Measurements from ENCODE around the gene COL23A1.

The COL23A1 gene

GRCh38 chr5:178387061-178387855, 202.9 kb downstream of the COL23A1 start:
- no peak for DNase-seq

GRCh38 chr5:178386336-178386931, 203.8 kb downstream of the COL23A1 start:
- DNase-seq = no peak

GRCh38 chr5:178385496-178385890, 204.7 kb downstream of the COL23A1 start:
- DNase-seq = no peak

- no peak for DNase-seq
These were observed 205.2 kb downstream of the COL23A1 start for GRCh38 chr5:178384816-178385495.

GRCh38 chr5:178383919-178384815, 206.0 kb downstream of the COL23A1 start:
- DNase-seq = no peak

DNA sequence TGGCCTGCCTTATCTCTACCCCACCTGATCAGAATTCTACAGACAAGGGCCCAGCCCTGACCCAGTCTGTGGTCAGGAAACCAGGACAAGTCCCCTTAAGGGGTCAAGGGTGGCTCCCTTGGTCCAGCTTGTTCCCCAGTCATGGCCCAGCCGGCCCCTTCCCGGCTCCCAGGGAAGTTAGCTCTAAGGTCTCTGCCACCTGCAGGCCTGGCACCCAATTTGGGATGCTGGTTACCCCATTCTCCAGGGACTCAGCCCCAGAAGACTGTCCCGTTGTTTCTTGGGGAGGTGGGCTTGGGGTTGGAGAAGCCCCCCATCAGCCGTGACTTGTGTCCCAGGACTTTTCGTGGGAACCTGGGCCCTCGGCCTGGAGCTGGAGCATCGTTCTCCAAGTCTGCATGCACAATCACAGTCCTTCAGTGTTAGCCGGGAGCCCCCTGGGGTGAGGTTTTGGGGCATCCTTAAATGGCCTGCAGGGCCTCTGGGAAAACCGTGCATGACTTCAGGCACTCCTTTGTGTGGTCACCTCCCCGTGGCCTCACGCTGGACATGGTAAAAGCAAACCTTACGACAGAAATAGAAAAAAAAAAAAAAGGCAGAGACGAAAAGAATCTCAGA, 206.8 kb downstream of the COL23A1 start:
- DNase-seq = no peak

GRCh38 chr5:178382754-178383164, 207.4 kb downstream of the COL23A1 start:
- DNase-seq = no peak

- no peak for DNase-seq
These were observed 208.1 kb downstream of the COL23A1 start for GRCh38 chr5:178381921-178382695.

GRCh38 chr5:178381206-178381605, 209.0 kb downstream of the COL23A1 start:
- DNase-seq = no peak

- no peak for DNase-seq
These were observed 209.6 kb downstream of the COL23A1 start for GRCh38 chr5:178380541-178381074.

- DNase-seq = no peak
These were observed 210.1 kb downstream of the COL23A1 start for GRCh38 chr5:178380086-178380485.

GRCh38 chr5:178378527-178379484, 211.4 kb downstream of the COL23A1 start:
- no peak for DNase-seq

- no peak for DNase-seq
These were observed 212.5 kb downstream of the COL23A1 start for GRCh38 chr5:178377583-178378270.

DNA sequence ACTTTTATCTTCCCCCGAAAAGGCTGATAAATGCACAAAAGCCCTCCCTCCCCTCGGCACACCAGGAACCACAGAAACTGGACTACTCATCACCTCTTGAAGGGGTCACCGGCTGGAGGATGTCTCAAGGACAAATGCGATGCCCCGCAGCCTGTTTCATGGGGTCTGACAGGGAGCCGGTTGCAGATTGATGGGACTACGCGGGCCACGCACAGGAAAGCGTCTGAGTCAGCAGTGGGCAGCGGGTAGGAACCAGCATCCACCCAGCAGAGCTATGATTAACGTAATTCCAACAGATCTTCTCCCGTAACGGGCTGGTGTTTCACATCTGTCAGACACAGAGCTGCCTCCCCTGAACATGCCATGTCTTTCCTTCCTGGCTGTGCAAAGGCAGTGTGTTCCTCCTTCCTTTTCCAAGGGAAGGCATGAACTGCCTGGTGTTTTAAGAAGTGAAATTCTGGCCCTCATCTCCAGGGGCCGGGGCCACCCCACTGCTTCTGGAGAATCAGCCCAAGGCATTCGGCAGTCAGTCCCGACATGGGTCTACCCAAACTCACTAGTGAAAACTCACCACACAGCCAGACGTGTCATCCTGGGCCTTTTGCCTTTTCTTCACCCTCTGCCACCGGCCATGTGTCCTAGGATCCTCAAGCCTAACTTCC, 213.1 kb downstream of the COL23A1 start:
- DNase-seq = no peak

DNA sequence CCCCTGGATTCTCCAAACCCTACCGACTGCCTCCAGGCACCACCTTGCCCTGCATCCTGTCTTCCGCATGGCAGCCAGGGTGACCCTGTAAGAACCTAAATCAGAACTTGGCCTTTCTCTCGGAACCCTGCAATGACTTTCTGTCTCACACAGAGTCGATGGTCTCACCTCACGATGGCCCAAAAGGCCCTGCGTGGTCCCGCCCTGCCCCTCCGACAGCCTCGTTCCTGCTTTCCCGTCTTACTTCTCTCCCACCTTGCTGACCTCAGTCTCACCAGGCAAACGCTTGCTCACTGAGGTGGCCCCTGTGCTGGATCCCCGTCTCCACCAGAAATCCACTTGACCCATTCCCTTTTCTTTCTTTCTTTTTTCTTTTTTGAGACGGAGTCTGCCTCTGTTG, 214.8 kb downstream of the COL23A1 start:
- no peak for DNase-seq

- DNase-seq = no peak
These were observed 216.5 kb downstream of the COL23A1 start for GRCh38 chr5:178373711-178374110.

GRCh38 chr5:178372142-178372571, 218.0 kb downstream of the COL23A1 start:
- DNase-seq = no peak

DNA sequence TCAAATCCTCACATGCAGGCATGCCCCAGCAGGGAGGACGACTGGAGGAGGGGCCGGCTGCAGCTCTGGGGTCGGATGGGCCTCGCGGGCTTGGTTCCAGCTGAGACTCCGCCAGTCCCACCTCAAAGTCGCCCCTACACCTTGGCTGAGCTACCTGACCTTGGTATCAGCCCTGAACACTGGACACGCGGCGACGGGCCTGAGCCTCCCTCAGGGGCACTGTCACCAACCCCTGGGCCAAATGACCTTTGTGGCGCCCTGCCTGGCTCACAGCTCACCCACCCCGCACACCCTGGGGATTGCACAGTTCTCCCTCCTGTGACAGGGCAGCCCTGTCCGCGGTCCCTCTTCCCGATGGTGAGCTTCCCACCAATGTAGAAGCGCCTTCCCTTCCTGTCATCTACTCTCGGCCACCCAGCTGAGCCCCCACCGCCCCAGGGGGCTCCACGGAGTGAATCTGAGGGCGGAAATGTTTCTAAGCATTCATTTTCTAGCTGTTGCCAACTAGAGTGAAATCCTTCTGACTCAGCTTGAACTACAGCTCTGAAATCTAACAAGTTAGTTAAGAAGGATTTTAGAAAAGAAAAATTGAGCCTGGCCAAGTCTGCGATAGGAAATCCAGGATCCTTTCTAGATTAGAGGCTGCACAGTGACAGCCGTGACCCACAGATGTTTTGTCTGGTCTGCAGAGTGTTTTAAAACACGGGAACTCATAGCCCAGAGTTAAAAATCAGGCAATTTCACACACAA, 218.7 kb downstream of the COL23A1 start:
- DNase-seq = no peak

Measured in NCI-H524 treated with DMSO at 0.1 percent for 48 hours (cell line).